Calu3 (cell line): Measurements from ENCODE around the gene RAD51B. TPM values are rescaled to one million over a fixed set of nuclear protein-coding genes. Genes with fewer than 3 reads are reported as not detected.

Source experiments
- BruUV-seq: library from RNA; stranded (reverse); fragments of 400-500 nt; replicated peaks from 2 replicates; lab custom pipeline; 2021; lab: Mats Ljungman, UMichigan
- CTCF ChIA-PET: fragments of 300-600 bp; sonication (Branson Sonifier 250); formaldehyde crosslinking; loops from one replicate; lab custom pipeline; 2022; ENCODE audit warnings: antibody characterized with exemption; lab: Charles Lee
- DNase-seq: peaks from one replicate; pipeline ENCODE4 v3.0.0; 2022
- H3K27ac Mint-ChIP-seq: one replicate; pipeline ENCODE4 v1.8.0; 2022; ENCODE audit warnings: mixed read lengths; ENCODE audit not compliant: unreplicated experiment
- H3K27me3 Mint-ChIP-seq: one replicate; pipeline ENCODE4 v1.8.0; 2022; ENCODE audit warnings: mixed read lengths; ENCODE audit not compliant: unreplicated experiment
- H3K36me3 Mint-ChIP-seq: one replicate; pipeline ENCODE4 v1.8.0; 2022; ENCODE audit warnings: mild to moderate bottlenecking, moderate library complexity, mixed read lengths; ENCODE audit not compliant: insufficient read depth, unreplicated experiment
- H3K4me1 Mint-ChIP-seq: one replicate; pipeline ENCODE4 v1.8.0; 2022; ENCODE audit warnings: mild to moderate bottlenecking, low read depth, mixed read lengths; ENCODE audit not compliant: unreplicated experiment
- H3K4me3 Mint-ChIP-seq: one replicate; pipeline ENCODE4 v1.8.0; 2022; ENCODE audit warnings: mild to moderate bottlenecking, low read depth, moderate library complexity, mixed read lengths; ENCODE audit not compliant: unreplicated experiment
- H3K9me3 Mint-ChIP-seq: one replicate; pipeline ENCODE4 v1.8.0; 2022; ENCODE audit warnings: low read depth, mixed read lengths; ENCODE audit not compliant: unreplicated experiment
- intact Hi-C: fragments of 100-400 bp; cut with micrococcal nuclease; formaldehyde crosslinking; loops from one replicate; pipeline ENCODE4 v1.10.0; 2022; ENCODE audit not compliant: unreplicated experiment
- total RNA-seq: library from RNA; stranded (reverse); gene quantifications from 2 replicates; pipeline ENCODE4 v1.2.3, GENCODE V29; 2022
- TF ChIP-seq, protein P1 (sequence below): fragments of 200-600 bp; IDR thresholded peaks from one replicate; pipeline ENCODE4 v1.8.0; 2022; ENCODE audit warnings: antibody characterized with exemption; ENCODE audit not compliant: unreplicated experiment

Gene RAD51B
- total RNA-seq, 1 experiment from 2014 or later: 24.7 TPM

GRCh38 chr14:68011406-68012028 lies 191.9 kb downstream of the RAD51B start:
- Mint-ChIP-seq H3K9me3 (peaks cover 3% of the 10 kb centered on the region), H3K27me3 (no peaks in the 10 kb centered on the region), H3K4me3 (no peak overlapping the region), H3K27ac (no peak overlapping the region), H3K36me3 (no peaks in the 10 kb centered on the region), H3K4me1 (no peaks in the 10 kb centered on the region)
- no peak for DNase-seq
- CTCF ChIA-PET: no interaction called here
- intact Hi-C loops: no loop called here
- no TSS peak for BruUV-seq
- TF ChIP-seq, protein P1, sequence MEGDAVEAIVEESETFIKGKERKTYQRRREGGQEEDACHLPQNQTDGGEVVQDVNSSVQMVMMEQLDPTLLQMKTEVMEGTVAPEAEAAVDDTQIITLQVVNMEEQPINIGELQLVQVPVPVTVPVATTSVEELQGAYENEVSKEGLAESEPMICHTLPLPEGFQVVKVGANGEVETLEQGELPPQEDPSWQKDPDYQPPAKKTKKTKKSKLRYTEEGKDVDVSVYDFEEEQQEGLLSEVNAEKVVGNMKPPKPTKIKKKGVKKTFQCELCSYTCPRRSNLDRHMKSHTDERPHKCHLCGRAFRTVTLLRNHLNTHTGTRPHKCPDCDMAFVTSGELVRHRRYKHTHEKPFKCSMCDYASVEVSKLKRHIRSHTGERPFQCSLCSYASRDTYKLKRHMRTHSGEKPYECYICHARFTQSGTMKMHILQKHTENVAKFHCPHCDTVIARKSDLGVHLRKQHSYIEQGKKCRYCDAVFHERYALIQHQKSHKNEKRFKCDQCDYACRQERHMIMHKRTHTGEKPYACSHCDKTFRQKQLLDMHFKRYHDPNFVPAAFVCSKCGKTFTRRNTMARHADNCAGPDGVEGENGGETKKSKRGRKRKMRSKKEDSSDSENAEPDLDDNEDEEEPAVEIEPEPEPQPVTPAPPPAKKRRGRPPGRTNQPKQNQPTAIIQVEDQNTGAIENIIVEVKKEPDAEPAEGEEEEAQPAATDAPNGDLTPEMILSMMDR: no peak

DNA sequence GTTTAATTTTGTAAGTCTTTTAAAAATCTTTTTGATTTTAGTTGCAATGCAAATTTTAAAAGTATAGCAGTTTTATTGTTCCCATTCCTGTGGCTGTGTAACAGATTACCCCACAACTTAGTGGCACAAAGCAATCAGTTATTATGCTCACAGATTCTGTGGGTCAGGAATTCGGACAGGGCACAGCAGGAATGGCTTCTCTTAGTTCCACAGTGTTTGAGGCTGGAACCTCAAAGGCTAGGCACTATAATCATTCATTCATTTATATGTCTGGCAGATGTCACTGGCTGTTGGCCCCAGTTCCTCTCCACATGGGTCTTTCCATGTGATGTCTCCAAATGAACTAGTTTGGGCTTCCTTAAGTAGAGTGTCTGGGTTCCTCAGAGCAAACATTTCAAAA lies 193.3 kb downstream of the RAD51B start:
- CTCF ChIA-PET: no interaction called here
- intact Hi-C loops: no loop called here
- TF ChIP-seq, protein P1: no peak
- Mint-ChIP-seq H3K4me1 (no peaks in the 10 kb centered on the region), H3K27me3 (no peaks in the 10 kb centered on the region), H3K36me3 (no peaks in the 10 kb centered on the region), H3K27ac (no peak overlapping the region), H3K4me3 (no peak overlapping the region), H3K9me3 (peaks cover 3% of the 10 kb centered on the region)
- no TSS peak for BruUV-seq
- no peak for DNase-seq

GRCh38 chr14:68013326-68013725 lies 193.7 kb downstream of the RAD51B start:
- intact Hi-C loops: no loop called here
- DNase-seq: no peak
- TF ChIP-seq, protein P1: no peak
- Mint-ChIP-seq H3K4me3 (no peak overlapping the region), H3K9me3 (peaks cover 3% of the 10 kb centered on the region), H3K4me1 (no peaks in the 10 kb centered on the region), H3K27ac (no peak overlapping the region), H3K27me3 (no peaks in the 10 kb centered on the region), H3K36me3 (no peaks in the 10 kb centered on the region)
- BruUV-seq: no TSS peak
- CTCF ChIA-PET: no interaction called here

GRCh38 chr14:68014771-68015170 lies 195.2 kb downstream of the RAD51B start:
- TF ChIP-seq, protein P1: no peak
- Mint-ChIP-seq H3K36me3 (no peaks in the 10 kb centered on the region), H3K4me3 (no peak overlapping the region), H3K4me1 (no peaks in the 10 kb centered on the region), H3K27ac (no peak overlapping the region), H3K9me3 (peaks cover 3% of the 10 kb centered on the region), H3K27me3 (no peaks in the 10 kb centered on the region)
- intact Hi-C loops: no loop called here
- no peak for DNase-seq
- no TSS peak for BruUV-seq
- CTCF ChIA-PET: no interaction called here
